Sigmoid colon (tissue), 4 donors: ENCODE results near the gene ZNF362.
"Not testable (repeated sequence)": the region's sequence is repeated elsewhere in the genome, so short reads cannot be mapped to it uniquely, and the experiment has no call there.

Source experiments
- CTCF ChIP-seq, 4 experiments: fragments of 450-650 bp in 3 of 4; fragments of 200-600 bp in 1 of 4; IDR thresholded peaks; one replicate each; pipeline ENCODE4 v1.5.1; 2016 to 2019; ENCODE audit warnings: antibody characterized with exemption in 4 of 4, mild to moderate bottlenecking in 3 of 4, moderate library complexity in 2 of 4
- EP300 ChIP-seq, 4 donors: sonication (generic); formaldehyde crosslinking; IDR thresholded peaks; one replicate each; pipeline ENCODE4 v1.6.1; 2017; ENCODE audit warnings: antibody characterized with exemption in 4 of 4
- POLR2AphosphoS5 ChIP-seq, 4 donors: sonication (generic); formaldehyde crosslinking; IDR thresholded peaks; one replicate each; pipeline ENCODE4 v1.6.1; 2017; ENCODE audit warnings: antibody characterized with exemption in 4 of 4

GRCh38 chr1:33290615-33291014, 34.3 kb downstream of the ZNF362 start:
- not testable (repeated sequence) for TF ChIP-seq CTCF, EP300, POLR2AphosphoS5 (IDR thresholded peaks at IDR 0.05)
